ENCODE measurements around the gene NEK1.
"Not testable (repeated sequence)": the region's sequence is repeated elsewhere in the genome, so short reads cannot be mapped to it uniquely, and the experiment has no call there.

NEK1 gene

DNA sequence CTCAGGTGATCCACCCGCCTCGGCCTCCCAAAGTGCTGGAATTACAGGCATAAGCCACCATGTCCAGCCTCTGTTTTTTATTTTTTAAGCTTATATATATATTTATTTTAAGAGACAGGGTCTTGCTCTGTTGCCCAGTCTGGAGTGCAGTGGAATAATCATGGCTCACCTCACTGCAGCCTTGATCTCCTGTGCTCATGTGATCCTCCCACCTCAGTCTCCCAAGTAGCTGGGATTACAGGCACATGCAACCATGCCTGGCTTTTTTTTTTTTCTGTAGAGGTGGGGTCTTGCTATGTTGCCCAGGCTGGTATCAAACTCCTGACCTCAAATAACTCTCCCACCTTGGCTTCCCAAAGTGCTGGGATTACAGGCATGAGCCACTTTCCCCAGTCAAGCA lies 184.7 kb downstream of the NEK1 start:
- DNase-seq (ENCODE audit: low read depth) = not testable (repeated sequence)

DNA sequence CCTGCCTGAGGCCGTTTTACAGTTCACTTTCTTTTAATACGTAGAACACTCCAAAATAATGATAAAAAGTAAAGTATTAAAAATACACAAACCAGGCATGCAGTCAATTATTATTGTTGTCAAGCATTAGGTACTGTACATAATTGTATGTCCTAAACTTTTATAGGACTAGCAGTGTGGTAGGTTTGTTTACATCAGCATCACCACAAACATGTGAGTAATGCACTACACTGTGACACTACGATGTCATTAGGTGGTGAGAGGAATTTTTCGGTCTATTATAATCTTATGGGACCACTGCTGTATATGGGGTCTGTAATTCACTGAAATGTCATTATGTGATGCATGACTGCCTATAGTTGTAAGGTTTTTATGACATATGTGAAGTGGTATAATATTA lies 192.1 kb downstream of the NEK1 start:
- DNase-seq (ENCODE audit: low read depth) = no peak

DNA sequence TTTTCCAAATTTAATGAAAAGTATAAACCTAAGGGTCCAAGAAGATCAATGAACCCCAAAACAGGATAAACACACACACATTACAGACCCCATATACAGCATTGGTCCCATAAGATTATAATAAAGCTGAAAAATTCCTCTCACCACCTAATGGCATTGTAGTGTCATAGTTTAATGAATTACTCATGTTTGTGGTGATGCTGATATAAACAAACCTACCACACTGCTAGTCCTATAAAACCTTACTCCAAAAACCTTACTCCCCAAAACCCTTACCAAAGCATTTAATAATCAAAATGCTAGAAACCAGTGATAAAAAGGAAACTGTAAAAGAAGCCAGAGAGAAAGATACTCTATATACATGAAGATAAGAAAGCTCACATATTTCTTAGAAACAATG lies 193.5 kb downstream of the NEK1 start:
- DNase-seq (ENCODE audit: low read depth) = no peak

DNA sequence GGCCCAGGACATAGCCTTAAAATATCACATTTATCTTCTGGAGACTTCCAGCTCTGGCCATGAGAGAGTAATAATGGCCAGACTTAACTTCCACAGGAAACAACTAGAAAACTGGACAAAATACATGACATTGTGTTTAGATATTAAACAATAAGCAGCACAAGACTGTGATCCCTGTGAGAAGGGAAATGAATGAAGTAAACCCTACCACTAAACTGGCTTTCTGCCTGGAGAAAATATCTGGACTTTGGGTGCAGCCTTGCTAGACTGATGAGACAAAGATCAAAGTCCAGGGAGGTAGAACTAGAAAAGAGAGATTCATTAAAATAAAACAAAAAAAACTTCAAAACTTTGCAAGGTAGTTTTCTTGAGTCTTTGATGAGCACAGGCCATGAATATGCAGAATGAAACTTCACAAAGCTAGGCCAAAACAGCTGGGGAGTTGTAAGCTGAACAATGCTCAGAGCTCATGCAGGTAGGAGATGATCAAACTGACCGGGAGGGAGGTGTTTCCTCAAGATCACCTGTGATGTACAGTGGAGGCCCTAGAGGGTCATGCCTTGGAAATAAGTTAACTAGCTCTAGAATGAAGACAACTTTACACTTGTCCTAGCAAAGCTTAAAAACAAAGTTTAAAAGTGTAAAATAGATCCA lies 194.6 kb downstream of the NEK1 start:
- no peak for DNase-seq (ENCODE audit: low read depth)

DNA sequence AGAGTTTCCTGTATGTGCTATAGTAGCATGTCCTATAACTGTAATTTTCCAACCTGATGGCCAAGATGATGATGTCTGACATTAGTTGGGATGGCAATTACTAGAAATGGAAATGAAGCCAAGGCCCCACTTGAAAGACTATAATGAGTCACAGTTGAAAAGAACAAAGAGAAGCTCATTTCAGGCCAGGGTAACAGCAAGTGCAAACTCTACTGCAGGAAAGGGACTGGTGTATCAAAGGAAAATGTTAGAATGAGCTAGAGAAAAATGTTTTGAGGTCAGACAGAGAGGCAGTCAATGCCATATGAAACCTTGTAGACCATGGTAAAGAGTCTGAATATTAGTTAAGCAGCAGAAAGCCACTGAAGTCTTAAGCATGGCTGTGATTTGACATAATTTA lies 195.4 kb downstream of the NEK1 start:
- no peak for DNase-seq (ENCODE audit: low read depth)

DNA sequence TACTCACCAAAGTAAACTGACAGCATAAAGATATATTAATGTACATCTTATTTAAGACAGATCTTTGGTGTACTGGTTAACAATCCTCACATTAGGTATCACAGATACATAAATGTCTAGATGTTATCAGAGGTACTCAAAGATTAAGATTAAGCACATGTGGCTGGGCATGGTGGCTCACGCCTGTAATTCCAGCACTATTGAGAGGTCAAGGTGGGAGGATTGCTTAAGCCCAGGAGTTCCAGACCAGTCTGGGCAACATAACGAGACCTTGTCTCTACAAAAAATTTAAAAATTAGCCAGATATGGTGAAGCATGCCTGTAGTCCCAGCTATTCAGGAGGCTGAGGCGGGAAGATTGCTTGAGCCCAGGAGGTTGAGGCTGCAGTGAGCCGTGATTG lies 195.9 kb downstream of the NEK1 start:
- no peak for DNase-seq (ENCODE audit: low read depth)

DNA sequence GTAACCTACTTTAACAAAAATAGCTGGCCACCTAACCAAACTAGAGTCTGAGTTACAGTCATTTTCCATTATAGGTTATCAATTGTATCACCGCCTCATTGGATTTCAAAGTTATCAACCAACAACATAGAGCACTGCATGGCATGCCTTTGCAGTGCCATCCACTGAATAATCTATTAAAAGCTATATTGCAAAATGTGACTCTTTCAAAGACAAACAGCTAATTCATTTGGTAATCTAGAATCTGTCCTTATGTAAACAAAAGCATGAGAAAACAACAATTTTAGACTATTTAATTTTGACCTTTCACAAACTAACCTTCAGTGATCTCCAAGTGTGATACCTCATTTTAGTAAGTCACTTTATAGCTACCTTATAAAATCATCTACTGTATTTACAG lies 197.5 kb downstream of the NEK1 start:
- no peak for DNase-seq (ENCODE audit: low read depth)

DNA sequence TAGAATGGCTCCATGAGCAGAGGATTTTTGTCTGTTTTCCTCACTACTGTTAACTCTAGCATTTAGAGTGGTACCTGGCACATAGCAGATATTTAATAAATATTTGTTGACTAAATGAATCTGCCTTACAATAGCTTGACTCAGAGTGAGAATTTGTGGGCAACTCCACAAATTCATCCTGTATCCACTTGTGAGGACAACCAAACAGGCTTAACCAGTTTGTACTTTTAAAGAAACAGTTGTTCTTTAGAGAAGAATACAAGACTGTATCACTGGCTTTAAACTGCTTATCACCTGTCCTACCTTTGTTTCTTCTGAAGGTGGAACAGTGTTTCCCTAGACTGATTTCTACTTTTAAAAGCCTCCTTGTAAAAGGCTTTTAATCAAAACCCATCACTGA lies 200.3 kb downstream of the NEK1 start:
- DNase-seq (ENCODE audit: low read depth) = no peak

DNA sequence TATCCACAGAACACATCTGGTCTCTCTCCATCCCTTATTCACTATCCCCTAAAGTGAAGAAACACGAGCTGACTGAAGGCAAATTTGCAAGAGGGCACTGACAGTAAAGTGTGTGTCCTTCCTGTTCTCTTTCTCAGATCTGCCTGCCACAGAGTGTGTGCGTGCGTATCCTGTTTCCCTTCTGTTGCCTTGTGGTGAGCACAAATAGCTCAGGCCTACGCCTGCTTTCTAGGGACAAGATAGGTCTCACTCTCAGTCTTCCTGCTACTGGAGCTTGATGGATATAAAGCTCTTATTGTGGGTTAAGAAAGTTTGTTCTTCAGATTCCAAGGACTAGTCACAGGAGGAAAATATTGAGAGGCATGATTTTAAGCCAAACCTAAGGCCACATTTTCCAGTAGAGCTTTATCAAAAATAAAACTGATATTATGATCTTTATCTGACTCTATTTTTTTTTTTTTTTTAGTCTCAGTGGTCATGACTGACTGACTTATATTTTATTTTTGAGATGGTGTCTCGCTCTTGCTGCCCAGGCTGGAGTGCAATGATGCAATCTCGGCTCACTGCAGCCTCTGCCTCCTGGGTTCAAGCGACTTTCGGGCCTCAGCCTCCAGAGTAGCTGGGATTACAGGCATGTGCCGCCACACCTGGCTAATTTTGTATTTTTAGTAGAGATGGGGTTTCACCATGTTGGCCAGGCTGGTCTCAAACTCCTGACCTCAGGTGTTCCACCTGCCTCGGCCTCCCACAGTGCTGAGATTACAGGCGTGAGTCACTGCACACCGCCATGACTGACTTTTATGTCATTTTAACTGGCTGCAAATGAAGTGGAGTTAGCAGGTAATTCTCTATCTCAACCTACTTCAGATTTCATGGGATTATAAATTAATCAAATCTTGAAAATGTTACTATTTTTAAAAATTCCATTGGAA lies 201.3 kb downstream of the NEK1 start:
- no peak for DNase-seq (ENCODE audit: low read depth)

DNA sequence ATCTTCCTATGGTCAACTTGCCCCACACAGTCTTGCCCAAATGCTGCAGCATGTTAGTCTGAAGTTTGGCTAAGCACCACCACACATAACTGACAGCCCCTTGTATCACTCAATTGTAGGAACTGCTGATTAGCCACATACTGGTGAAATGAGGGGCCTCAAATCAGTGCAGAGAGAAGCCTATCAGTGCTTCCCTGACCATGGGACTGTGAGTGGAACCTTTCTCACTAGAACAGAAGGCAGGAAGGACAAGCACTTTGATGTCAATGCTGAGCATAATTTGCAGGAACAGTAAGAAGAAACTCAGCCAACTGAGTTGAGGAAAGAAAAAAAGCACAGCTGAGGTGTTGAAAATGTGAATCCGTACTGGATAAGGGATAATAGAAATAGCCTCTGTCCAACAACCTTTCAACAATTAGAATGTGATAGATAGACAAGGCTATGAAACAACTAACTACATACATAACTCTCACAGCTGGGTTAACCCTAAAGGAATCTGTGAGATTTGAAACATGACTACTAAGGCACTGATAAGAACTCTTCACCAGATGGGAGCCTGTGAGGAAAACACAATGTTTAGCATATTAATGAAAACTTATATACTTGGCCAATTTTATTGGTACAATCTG lies 205.1 kb downstream of the NEK1 start:
- DNase-seq (ENCODE audit: low read depth) = no peak

DNA sequence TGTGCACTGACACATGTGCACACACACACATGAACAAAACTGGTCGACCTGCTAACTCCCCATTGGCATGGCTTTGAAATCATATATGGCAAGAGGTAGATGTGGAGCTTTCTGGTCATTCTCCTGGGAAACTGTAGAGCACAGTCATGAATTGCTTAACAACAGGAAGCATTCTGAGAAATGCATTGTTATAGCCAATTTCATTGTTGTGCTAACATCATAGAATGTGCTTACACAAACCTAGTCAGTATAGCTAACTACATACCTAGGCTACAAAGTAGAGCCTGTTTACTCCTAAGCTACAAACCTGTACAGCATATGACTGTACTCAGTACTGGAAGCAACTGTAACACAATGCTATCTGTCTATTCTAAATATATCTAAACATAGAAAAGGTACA lies 207.4 kb downstream of the NEK1 start:
- no peak for DNase-seq (ENCODE audit: low read depth)

DNA sequence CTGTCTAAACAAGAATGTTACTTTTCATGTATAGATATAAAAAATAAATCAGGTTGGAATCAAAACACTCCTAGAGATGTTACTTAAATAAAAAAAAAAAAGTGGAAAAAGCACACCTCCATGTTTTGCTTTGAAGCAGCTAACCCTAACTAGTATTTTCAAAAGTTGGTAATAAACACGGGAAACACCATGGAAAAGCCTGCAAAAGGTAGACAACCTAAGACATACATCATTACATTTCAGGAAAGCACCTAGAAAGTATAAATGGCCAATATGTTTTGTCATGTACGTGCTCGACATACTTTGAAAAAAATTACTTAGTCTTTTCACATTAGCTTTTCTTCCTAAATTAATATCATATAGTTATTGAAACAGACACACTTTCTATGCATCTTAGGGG lies 211.6 kb downstream of the NEK1 start:
- no peak for DNase-seq (ENCODE audit: low read depth)

DNA sequence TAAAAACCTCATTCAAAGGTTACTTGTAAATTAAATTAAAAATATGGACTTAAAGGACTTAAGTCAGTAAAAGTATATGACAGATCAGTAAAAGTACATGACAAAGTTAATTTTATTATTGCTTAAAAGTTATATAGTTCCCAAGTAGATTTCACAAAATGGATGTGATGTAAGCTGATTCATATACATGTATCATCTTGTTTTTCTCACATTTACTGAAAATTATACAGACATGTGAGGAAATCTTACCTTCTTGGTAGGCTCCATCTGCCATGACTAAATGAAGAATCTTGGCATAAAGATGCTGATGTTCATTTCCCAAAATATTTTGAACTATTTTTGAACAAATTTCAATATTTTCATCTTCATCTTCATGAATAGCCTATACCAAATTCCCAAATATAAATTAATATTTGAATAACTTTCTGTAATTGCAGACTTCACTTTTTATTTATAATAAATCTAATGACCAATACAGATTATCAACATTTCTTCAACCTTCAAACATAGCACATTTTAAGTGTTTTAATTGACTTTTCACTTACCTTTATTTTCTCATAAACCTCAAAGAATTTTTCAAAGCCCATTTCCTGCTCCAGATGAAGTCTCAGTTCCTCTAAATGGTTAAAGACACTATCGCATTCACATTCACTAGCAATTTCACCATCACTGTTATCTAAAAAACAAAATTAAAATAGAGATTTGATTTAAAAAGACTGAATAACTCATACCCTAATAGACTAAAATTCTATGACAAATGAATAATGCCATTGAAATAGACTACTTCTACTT lies 212.2 kb downstream of the NEK1 start:
- DNase-seq (ENCODE audit: low read depth) = no peak

DNA sequence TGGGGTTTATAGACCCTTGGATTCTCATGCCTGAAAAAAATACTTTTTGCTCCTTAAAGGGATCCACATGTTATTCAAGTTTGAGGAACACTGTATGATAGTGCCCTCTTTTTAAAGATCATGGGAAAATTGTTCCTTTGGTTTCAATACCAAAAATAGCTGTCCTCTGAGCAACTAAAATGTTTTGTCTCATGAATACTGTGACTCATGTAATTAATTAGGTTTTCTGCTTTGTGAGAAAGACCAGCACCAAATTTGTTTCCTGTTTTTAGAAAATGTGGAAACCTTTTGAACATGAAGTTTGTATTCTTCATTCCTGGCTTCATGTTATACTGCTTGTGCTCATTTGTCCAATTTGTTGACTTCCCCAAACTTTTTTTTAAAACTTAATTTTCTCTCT lies 214.1 kb downstream of the NEK1 start:
- no peak for DNase-seq (ENCODE audit: low read depth)

DNA sequence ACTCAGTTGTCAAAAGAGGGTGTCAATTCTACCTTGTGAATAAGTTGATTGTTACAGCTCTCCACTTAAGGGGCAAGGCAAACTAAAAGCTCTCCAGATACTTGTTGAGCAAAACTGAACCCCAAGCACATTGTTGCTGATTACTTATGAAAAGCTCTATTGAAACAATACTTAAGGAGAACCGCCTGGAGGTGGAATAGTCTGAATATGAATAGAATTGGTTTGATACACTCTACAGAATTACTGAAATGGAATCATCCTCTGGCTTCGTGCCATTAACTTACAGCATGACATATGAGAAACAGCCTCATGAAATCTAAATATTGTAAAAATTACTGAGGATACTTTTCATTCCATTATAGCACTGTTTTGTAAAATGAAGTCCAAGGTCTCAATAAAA lies 214.6 kb downstream of the NEK1 start:
- DNase-seq (ENCODE audit: low read depth) = no peak

DNA sequence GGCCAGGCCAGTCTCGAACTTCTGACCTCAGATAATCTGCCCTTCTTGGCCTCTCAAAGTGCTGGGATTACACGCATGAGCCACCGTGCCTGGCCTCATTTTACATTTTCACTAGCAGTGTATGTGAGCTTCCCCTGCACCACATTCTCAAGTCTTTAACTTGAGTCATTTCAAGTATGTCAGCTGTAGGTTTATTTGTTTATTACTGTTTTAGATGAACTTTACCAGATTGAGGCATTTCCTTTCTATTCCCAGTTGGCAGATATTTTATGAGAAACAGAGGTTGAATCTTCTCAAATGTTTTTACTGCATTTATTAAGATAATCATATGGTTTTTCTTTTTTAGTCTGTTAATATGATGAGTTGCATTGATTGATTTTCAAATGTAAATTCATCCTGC lies 227.0 kb downstream of the NEK1 start:
- DNase-seq (ENCODE audit: low read depth) = no peak

DNA sequence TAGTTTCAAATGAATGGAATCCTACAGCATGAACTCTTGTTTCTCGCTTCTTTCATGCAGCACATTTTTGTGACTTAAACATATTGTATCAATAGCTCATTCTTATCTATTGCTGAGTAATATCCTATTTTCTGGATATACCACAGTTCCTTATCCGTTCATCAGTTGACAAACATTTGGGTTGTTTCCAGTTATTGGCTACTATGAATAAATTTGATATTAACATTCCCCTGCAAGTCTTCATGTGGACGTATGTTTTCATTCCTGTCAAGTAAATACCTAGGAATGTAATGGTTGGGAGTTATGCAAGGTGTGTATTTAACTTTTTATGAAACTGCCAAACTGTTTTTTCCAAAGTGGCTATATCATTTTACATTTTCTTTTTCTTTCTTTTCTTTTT lies 227.6 kb downstream of the NEK1 start:
- no peak for DNase-seq (ENCODE audit: low read depth)

DNA sequence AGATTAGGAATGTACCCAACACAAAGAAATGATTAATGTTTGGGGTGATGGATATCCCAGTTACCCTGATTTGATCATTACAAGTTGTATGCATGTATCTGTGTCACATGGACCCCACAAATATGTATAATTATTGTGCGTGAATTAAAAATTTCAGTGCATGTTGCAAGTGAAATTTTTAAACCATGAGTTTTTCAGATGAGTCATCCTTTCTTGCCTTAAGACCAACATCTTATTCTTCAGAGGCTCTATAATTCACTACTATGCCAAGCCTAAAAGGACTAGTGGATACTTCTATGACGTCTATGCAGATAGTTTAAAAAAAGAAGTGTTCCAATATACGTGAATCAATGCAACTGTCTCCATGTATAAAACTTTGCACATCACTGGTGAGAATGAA lies 228.7 kb downstream of the NEK1 start:
- DNase-seq (ENCODE audit: low read depth) = no peak

DNA sequence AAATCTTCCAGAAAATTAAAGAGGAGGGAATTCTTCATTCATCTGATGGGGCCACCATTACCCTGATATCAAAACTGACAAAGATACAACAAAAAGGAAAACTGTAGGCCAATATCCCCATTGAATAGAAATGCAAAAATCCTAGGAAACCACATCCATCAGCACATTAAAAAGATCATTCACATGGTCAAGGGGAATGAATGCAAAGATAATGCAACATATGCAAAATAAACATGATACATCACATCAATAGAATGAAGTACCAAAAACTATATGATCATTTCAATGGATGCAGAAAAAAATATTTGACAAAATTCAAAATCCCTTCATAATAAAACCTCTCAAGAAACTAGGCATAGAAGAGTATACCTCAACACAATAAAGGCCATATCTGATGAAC lies 232.7 kb downstream of the NEK1 start:
- no peak for DNase-seq (ENCODE audit: low read depth)

DNA sequence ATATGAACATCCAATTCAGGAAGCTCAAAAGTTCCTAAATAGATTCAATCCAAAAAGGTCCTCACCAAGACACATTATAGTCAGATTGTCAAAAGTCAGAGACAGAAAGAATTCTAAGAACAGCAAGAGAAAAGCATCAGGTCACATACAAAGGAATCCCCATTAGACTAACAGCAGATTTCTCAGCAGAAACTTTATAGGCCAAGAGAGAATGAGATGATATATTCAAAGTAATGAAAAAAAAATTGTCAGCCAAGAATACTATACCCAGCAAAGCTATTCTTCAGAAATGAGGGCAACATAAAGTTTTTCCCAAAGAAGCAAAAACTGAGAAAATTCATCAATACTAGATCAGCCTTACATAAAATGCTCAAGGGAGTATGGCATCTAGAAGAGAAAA lies 235.0 kb downstream of the NEK1 start:
- DNase-seq (ENCODE audit: low read depth) = no peak

DNA sequence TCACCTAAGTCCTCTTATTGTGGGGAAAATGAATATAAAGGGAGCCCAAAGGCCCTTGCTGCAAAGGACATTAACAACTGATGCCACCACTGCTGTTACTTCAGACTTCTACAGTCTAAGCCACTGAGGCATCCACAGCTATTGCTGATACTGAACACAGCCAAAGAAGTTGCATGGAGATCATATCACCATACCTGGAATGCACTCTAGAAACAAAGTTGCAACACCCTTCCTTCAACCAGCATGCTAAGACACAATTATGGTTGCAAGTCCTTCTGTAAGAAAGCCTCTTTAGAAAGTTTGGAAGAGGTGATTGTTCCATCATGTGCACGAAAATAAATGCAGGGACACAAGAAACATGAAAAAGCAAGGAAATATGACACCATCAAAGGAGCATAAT lies 236.0 kb downstream of the NEK1 start:
- DNase-seq (ENCODE audit: low read depth) = no peak

DNA sequence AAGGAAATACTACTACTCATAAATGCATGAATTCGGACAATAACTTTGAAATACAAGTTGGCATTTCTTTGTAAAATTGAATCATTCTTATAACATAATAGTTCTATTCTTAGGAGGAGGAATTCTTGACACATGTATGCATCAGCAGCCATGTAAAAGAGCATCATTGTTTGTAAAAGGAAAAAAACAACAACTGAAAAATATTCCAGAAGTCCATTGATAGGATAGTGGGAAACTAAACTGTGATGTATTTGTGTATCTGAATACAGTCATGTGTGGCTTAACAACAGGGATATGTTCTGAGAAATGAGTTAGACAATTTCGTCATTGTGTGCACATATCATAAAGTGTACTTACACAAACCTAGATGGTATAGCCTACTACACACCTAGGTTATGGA lies 239.6 kb downstream of the NEK1 start:
- no peak for DNase-seq (ENCODE audit: low read depth)

All from activated gamma-delta T cell treated with anti-CD3 and anti-CD28 coated beads, Interleukin-2, amount 50 U/mL, for 16 hours (primary cell).